Mucosa of descending colon (tissue), 3 donors: ENCODE measurements around the gene RAB6D. TPM values are rescaled to one million over a fixed set of nuclear protein-coding genes. Genes with fewer than 3 reads are reported as not detected.
"Not testable (repeated sequence)": the region's sequence is repeated elsewhere in the genome, so short reads cannot be mapped to it uniquely, and the experiment has no call there.

Source experiments
- ATAC-seq: fragments of 200-7000 bp; cut with Tn5 transposase; one replicate; pipeline ENCODE4 v1.9.1; 2020; ENCODE audit warnings: mild to moderate bottlenecking, moderate library complexity
- DNase-seq, 3 donors: peaks; one replicate each; pipeline ENCODE4 v3.0.0-alpha.2; 2020
- H3K36me3 ChIP-seq: fragments of 200-600 bp; one replicate; pipeline ENCODE4 v1.8.0; 2021; ENCODE audit warnings: low read depth, mild to moderate bottlenecking
- H3K4me1 ChIP-seq: fragments of 200-600 bp; one replicate; pipeline ENCODE4 v1.8.0; 2021; ENCODE audit warnings: low read depth, mild to moderate bottlenecking
- H3K4me3 ChIP-seq: fragments of 200-600 bp; one replicate; pipeline ENCODE4 v1.8.0; 2021; ENCODE audit warnings: mild to moderate bottlenecking
- H3K9me3 ChIP-seq: fragments of 200-600 bp; one replicate; pipeline ENCODE4 v1.8.0; 2021; ENCODE audit warnings: mild to moderate bottlenecking
- intact Hi-C, 2 donors: fragments of 100-400 bp; cut with DNase I in 1 of 2; cut with micrococcal nuclease in 1 of 2; formaldehyde crosslinking; loops; one replicate each; pipeline versions ENCODE4 v1.11.0 to v1.11.1; 2022; cut with DNase I, micrococcal nuclease
- total RNA-seq, 3 donors: library from RNA; stranded (reverse); fragmentation: NEBNext Ultra II Directional in 2 of 3; extraction: Animal tissue kit (Norgen Biotek cat#: 25700) in 2 of 3; gene quantifications; one replicate each; pipeline versions ENCODE4 v1.2.1 to v1.2.4, GENCODE V29; 2021 to 2023
- TF ChIP-seq, protein P1 (sequence below): fragments of 200-600 bp; IDR thresholded peaks from one replicate; pipeline ENCODE4 v1.8.0; 2022; ENCODE audit warnings: antibody characterized with exemption, mild to moderate bottlenecking
- donor health status: DM: no; HTN: no; CAD: no; lungs with moderate emphysema.
- donor health status: DM: no; HTN: no; CAD: no.
- donor health status: DM: no; HTN: yes; CAD: no.

Gene RAB6D
- total RNA-seq, 3 donors from 2014 or later: 1.0 to 4.3 (median 1.8) TPM

GRCh38 chr2:131389657-131390056 lies 25.7 kb upstream of the RAB6D start:
- H3K36me3 ChIP-seq: no peaks in the 10 kb centered on the region
- intact Hi-C loops: no loop called here
- no peak for ATAC-seq
- no peaks in the 10 kb centered on the region for H3K4me1 ChIP-seq
- no peak for DNase-seq
- H3K4me3 ChIP-seq: no peak overlapping the region
- H3K9me3 ChIP-seq: no peaks in the 10 kb centered on the region
- TF ChIP-seq, protein P1, sequence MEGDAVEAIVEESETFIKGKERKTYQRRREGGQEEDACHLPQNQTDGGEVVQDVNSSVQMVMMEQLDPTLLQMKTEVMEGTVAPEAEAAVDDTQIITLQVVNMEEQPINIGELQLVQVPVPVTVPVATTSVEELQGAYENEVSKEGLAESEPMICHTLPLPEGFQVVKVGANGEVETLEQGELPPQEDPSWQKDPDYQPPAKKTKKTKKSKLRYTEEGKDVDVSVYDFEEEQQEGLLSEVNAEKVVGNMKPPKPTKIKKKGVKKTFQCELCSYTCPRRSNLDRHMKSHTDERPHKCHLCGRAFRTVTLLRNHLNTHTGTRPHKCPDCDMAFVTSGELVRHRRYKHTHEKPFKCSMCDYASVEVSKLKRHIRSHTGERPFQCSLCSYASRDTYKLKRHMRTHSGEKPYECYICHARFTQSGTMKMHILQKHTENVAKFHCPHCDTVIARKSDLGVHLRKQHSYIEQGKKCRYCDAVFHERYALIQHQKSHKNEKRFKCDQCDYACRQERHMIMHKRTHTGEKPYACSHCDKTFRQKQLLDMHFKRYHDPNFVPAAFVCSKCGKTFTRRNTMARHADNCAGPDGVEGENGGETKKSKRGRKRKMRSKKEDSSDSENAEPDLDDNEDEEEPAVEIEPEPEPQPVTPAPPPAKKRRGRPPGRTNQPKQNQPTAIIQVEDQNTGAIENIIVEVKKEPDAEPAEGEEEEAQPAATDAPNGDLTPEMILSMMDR: no peak

DNA sequence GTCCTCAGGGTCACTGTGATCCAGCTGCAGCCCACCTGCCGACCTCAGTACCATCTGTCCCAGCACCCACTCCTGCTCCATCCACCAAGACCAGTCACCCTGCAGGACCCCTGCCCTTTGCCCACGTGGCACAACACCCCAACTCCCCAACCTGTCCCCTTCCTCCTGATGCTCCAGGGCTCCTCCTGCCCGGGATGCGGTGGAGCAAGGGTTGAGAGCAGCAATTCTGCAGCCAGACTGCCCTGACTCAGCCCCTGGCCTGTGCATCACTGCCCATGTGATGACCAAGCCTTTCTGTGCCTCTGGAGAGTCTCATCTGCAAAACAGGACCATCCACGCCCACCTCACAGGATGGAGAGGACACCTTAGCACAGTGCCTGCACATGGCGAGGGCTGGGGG lies 24.9 kb upstream of the RAB6D start:
- H3K4me1 ChIP-seq, H3K36me3 ChIP-seq, DNase-seq, H3K4me3 ChIP-seq, ATAC-seq, H3K9me3 ChIP-seq, intact Hi-C loops: not testable (repeated sequence)

DNA sequence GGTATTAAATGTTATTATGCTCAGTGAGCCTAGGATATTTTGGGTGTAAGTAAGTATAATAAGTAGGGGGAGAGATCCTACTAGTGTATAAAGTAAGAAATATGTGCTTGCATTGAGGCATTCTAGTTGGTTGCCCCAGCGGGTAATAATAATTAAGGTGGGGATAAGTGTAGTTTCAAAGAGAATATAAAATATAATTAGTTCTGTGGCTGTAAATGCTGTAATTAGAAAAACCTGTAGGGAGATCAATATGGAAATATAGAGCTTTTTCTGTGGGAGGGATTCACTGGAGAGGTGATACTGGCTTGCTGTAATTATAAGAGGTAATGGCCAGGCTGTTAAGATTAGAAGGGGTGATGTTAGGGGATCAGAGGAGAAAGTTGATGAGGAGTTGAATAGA lies 9.1 kb upstream of the RAB6D start:
- H3K36me3 ChIP-seq, DNase-seq, H3K4me3 ChIP-seq, H3K4me1 ChIP-seq, intact Hi-C loops, H3K9me3 ChIP-seq, ATAC-seq: not testable (repeated sequence)

DNA sequence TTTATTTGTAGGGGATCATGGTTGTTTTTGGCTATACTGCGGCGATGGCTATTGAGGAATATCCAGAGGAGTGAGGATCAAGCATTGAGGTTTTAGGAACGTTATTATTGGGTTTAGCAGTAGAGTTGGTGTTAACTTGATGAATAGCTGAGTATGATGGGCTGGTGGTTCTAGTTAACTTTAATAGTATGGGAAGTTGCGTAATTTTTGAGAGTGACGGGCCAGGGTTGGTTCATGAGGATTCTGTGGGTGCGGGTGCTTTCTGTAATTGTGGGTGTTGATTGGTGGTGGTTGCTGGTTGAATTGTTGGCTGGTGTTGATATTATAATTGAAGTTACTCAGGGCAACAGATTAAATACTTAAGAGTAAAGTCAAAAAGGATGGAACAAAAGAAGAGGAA lies 6.0 kb upstream of the RAB6D start:
- Histone ChIP-seq H3K9me3 (no peaks in the 10 kb centered on the region), H3K36me3 (no peaks in the 10 kb centered on the region), H3K4me1 (peaks cover 4% of the 10 kb centered on the region), H3K4me3 (no peak overlapping the region)
- DNase-seq: no peak
- intact Hi-C loops: no loop called here
- ATAC-seq: no peak
- TF ChIP-seq, protein P1: no peak

DNA sequence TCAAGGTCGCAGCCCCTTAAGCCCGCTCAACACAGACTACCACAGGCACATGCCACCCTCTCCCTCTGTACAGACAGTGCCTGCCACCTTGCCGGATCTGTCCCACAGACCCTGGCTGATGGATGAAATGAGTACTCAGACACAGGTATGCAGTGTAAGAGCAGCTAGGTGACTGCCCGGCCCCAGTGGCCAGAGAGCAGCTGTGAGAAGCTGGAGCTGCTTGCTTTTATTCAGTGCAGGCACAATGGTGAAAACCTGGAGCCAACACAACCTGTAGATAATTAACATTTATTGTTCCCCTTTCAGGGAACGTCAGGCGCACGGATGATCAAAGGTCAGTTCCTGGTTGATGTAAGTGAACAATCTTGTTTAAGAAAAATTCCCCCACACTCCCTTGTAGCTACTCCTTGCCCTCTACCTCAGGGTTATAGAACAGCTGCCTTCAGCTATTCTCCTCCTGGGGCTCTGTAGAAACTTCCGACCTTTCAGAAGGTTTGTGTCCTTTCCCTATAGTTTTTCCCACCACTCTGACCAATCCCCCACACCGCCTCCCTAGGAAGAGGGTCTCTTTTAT lies 4.6 kb upstream of the RAB6D start:
- H3K4me1 ChIP-seq, H3K36me3 ChIP-seq, intact Hi-C loops, H3K4me3 ChIP-seq, H3K9me3 ChIP-seq: not testable (repeated sequence)
- ATAC-seq (peak; percentile 91), DNase-seq (peak; percentile 59 to 70 (median 68))

DNA sequence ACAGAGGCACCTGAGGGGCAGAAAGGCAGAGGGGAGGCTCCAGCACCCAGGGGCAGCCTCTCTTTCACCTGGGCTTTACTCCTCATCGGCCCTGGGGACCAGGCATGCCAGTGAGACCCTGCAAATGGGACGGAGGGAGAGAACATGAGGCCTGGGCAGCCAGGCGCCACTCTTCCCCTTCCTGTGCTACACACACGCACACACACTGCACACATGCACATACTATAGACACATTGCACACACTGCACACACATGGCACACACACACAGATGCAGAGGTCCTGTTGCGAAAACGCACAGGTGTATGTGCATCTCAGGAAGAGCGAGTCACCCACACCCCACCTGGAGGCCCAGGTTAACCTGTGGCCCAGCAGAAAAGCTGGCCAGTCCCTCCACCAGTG lies 3.4 kb upstream of the RAB6D start:
- ATAC-seq (no peak), DNase-seq (peak in 1 of 3 donors; percentile 8)
- no peaks in the 10 kb centered on the region for H3K36me3 ChIP-seq
- TF ChIP-seq, protein P1: no peak
- intact Hi-C loops: no loop called here
- H3K4me3 ChIP-seq: no peak overlapping the region
- H3K4me1 ChIP-seq: peaks cover 4% of the 10 kb centered on the region
- no peaks in the 10 kb centered on the region for H3K9me3 ChIP-seq

DNA sequence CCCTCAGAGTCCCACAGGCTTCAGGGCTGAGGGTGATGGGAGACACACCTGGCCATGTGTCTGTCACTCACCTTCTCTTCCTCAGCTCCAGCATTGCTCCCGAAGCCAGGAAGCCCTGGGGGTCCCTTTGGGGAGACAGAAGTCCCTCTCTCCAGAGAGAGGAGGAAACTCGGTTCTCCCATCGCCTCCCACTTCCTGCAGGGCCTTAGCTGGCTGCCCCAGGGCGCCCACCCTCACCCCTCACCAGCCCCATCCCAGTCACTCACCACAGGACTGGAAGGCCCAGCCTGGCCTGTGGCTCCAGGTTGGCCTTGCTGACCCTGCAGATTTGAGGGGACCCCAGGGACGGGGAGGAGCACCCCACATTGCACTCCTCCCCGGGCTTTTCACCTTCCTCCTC lies 2.7 kb upstream of the RAB6D start:
- intact Hi-C loops: no loop called here
- H3K4me1 ChIP-seq: peaks cover 4% of the 10 kb centered on the region
- DNase-seq: no peak
- no peak overlapping the region for H3K4me3 ChIP-seq
- ATAC-seq: no peak
- H3K9me3 ChIP-seq: no peaks in the 10 kb centered on the region
- H3K36me3 ChIP-seq: no peaks in the 10 kb centered on the region
- TF ChIP-seq, protein P1: no peak
